HG02798 (cell line): ENCODE results near the gene MRPL45.

Source experiments
- ATAC-seq: cut with Tn5 transposase; IDR thresholded peaks from one replicate; pipeline ENCODE4 v1.9.1; 2021; ENCODE audit warnings: mild to moderate bottlenecking; ENCODE audit not compliant: unreplicated experiment, poor library complexity

The MRPL45 gene

DNA sequence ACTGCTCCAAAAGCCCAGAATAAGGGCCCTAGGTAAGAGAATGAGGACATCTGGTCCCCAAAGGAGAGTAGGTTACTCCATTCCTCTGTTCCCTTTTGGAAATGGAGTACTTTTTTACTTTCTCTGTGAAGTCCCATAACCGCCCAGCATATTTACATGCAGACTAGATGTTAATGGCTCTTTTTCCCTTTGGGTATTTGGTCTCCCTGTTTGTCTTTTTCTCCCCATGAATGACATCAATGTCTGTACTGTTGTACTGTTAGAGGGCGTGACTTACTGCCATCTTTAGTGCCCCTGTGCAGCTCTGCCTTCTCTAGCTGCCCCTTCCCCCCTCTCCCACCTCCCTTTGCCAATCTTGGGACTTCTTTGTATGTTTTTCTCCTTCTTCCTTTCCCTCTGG lies 27.8 kb downstream of the MRPL45 start:
- ATAC-seq, result no peak

DNA sequence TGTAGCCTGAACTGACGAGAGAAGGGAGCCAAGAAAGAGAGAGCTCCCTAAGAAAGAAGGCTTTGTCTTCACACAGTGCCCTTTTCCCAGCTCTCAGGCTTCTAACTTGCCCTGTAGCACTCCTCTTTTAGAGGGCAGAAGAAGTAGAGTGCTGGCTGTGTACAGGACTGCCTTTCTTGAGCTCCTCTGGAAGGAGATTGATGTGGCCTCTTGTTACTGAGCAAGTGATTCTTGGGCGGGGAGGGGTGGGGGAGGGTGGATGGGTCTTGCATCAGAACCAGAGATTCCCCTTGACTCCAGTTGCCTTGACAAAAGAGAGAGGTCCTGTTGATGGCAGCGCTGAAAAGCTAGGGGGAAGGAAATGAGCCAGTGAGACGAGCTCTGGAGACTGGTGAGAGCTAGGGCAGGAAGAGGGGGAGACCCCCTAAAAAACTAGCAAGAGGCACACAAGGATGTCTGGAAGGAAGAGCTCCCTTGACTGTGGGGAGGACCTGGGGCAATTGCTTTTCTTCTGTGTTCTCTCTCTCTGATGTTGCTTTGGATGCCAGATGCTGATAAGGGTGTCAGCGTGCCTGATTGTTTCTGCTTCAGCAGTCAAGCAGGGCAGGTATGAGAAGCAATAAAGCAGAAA lies 28.4 kb downstream of the MRPL45 start:
- no peak for ATAC-seq

DNA sequence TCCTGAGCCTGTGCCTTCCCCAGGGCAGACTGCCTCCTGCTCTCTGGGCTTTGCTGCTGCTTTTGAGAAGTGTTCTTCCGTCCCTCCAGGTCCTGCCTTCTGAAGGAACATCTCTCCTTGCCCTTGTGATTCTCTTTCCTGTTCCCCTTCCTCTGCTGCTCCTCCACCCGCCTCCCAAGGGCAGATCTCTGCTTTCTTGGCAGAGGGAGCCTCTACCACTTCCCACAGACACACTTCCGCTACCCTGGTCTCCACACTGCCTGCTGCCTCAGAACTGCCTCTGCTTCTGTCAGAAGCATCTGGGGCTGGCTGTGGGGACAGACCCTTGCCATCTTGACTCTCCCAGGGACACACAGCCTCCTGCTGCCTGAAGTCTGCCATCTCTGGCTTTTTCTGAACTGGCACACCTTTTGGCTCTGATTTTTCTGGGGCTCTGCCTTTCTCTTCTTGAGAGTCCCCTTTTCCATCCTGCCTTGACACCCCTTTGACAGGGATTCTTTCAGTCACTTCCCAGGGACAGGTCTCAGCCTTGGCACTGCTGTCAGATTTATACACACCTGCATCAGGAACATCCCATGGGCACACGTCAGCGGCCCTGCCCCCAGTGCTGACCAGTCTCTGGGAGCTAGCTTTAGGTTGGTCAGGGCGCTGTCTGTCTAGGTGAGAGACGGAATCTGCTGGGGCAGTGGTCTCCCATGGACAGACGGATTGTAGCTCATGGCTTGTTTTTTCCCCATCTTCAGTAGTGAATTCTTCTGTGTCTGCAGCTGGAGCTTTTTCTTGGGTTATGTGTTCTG lies 30.2 kb downstream of the MRPL45 start:
- no peak for ATAC-seq

DNA sequence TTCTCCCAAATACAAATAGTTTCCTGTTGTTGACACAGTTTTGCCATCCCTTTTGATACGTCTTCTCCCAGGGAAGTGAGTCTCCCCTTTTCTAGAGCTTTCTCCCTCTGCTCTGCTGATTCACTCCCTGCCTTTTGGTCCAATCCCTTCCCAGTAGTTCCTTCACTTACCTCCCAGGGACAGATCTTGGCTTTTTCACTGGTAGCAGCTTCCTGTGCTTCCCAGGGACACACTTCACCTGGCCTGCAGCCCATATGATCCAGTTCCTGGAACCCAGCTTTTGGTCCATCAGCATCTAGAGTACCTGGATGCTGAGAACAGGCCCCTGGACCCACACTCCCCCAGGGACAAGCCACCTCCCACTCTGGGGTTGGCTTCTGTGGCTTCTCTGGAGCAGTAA lies 31.0 kb downstream of the MRPL45 start:
- no peak for ATAC-seq

DNA sequence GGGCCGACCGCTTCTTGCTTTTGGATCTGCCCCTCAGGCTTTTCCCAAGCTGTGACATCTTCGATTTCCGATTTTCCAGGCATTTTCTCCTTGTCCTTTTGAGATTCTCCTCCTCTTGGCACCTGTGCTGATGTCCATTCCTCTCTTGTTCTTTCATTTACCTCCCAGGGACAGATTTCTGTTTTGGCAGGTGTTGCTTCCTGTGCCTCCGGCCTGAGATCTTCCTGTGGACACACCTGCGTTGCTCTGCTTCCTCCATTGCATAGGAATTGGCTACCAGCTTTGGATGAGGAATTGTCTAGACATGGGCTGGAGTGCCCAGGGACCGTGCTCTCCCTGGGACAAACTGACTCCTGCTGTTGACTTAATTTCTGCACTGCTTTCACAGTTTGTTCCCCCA lies 31.7 kb downstream of the MRPL45 start:
- no peak for ATAC-seq

DNA sequence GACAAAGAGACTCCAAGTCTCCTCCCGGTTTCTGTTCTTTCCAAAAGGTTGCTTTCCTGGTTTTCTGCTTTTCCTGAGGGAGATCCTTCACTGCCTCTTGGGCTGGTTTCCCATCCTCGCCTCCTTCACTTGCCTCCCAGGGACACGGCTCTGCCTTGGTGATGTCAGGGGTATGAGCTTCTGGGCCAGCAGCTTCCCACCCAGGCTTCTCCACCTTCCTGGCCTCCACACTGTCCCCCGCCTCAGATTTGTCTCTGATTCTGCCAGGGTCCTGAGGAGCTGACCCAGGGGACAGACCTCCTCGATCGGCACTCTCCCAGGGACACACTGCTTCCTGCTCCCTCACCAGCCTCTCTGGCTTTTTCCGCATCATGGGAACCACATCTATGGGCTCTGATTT lies 32.3 kb downstream of the MRPL45 start:
- no peak for ATAC-seq

DNA sequence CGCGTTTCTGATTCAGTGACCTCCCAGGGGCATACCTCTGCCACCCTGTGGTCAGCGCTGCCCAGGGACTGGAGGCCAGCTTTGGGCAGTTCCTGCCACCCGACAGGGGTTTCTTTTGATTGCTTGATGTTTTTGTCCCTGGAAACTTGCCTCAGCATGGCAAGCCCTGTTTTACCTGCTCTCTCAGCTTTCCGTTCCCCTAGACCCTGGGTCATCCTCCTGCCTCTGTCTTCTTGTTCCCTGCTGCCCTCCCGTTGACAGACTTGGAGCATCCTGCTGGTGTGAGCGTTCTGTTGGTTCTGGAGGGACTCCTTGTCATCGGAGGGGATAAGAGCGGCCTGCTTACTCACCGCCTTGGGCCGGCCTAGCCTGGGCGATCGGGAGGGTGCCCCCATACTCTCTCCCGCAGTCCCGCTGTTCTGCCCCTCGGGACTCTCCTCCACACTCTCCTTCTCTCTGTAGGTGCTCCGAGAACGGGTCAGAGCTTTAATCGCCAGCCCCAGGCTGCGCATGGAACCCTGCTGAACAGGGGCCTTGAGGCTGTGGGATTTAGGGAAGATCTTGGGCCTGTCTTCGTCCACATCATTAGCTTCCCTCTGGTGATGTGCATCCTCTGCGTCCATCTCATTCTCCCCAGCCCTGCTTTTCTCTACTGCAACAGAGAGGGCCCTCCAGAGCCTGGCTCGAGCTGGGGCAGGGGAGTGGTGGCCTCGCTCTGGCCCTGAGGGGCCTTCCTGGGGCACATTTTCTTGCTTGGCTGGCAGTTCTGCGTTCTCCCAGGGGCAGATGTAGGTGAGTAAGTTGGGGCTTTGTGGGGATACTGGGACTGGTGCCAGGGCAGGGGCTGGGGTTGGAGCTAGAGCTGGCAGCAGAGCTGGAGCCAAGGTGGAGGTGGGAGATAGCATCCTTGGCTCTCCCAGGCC lies 33.1 kb downstream of the MRPL45 start:
- no peak for ATAC-seq

DNA sequence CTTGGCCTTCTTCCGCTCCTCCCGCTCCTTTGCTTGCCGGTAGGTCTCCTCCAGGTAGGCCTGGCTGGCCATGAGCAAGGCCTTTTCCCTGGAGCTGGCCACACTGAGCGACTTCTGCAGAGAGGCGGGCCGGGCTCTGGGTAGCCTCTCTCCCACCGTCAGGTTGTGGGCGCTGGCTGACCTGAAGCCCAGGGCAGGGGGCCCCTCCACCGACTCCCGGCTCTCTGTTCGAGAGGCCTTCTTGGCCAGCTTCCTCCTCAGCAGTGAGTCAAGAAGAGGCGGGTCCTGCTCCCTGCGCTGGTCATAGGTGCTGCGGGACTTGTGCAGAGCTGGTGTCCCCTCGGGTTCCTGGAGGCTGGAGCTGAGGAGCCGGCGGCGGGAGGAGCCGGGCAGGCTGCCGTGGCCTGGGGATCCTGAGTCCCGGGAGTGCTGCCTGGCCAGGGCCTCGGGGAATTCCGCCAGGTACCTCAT lies 34.0 kb downstream of the MRPL45 start:
- ATAC-seq, result no peak

DNA sequence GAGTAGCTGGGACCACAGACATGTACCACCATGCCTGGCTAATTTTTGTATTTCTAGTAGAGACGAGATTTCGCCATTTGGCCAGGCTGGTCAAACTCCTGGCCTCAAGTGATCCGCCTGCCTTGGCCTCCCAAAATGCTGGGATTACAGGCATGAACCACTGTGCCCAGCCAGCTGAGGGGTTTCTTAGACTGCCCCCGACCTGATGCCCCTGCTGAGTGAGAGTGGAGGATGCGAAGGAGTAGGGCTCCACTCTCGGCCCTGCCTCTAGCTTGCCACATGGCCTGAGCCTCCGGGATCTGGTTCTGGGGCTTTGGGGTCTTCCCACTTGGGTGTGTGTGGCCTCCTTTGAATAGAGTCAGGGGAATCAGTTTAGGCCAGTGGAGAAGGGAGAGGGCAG lies 35.8 kb downstream of the MRPL45 start:
- ATAC-seq, result no peak

DNA sequence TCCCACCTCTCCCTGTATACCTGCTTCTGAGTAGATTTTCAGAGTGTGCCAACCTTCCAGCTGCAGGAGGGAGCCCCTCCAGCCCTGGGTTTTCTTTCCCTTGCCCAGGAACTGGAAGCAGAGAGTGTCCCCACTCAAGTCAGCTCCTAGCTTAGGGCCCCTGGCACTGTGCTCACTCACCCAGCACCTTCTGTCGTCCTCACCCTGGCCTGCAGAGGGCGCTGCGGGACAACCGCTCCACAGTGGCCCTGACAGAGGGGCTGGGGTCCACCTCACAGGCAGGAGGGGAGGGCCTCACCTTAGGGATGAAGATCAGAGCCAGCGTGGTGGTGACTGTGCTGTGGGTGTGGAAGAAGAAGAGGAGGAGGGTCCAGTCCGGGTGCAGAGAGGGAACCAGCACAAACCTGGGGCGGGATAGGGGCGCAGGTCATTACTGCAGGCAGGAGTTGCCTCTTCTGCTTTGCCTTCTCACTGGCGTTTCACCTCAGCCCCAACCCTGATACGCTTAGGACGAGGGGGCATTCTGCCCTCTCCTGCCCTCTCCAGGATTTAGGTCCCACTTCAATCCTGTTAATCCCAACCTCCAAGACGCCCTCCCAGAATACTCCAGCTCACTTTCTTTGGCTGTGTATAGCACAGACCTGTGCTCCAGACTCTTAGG lies 36.8 kb downstream of the MRPL45 start:
- no peak for ATAC-seq

DNA sequence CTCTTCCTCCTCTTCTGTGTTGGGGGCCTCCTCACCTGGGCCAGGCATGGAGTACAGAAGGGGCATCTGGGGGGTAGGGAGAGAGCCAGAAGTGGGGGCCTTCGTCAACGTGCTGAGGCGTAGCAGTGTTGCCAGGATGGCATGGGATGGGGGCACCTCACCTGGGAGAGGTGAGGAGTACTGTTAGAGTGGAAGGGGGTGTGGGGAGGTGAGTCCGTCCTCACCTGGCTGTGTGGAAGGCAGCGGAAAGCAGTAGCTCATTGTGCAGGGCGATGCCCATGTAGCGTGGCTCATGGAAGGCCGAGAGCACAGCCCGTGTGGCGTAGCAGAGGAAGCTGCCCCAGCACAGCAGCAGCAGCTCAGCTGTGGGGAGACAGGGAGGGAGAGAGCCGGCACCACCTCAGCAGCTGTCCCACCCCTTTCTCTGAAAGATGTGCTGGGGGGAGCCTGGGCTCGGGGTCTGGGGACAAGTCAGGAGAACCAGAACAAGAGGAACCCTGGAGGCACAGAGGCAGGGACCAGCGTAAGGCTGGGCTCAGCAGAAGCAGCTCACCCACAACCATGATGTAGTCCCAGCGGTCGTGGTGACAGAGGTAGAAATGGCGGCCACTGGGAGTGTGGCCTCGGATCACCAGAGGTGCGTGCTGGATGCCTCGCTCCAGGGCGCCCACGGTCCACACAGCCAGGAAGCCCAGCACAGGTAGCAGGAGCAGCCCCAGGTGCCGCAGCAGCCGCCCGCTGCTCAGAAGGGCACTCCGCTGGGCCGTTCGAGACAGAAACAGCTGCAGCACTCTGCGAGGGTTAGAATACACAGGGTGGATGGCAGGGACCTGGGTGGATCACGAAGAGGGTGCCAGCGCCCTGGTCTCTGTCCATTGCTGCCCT lies 37.8 kb downstream of the MRPL45 start:
- ATAC-seq, result no peak

DNA sequence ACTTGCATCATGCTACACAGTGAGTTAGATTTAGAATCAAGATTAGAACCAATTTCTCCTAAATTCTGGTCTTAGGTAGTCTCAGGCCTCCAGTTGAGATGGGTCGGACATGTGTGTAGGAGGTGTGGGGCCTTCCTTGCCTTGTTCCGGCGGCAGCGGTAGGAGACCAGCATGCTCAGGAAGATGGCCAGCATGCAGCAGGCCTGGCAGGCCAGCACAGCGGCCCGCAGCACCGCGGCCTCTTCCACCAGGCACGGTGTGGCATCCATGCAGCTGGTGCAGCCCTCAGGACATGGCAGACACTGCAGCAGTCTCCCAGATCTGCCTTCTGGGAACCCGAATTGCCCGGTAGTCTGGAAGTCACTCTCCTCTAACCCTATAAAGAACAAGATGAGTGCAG lies 39.9 kb downstream of the MRPL45 start:
- no peak for ATAC-seq

DNA sequence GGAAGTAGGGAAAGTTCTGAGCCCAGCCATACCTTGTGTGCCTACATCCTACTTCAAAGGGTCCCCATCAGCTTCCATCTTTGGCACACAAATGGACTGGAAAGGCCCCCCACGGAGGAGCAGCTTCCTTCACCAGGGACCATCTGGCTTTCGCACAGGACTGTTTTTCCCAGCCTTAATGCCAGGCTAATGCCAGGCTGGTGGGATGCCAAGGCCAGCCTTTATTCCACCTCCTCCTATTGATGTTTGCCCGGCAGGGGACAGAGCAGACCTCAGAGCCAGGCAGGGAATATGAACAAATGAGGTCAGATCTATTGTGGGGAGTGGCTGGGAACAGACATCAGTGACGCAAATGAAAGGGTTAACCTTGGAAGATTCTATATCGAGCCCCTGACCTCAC lies 41.1 kb downstream of the MRPL45 start:
- ATAC-seq, result no peak

DNA sequence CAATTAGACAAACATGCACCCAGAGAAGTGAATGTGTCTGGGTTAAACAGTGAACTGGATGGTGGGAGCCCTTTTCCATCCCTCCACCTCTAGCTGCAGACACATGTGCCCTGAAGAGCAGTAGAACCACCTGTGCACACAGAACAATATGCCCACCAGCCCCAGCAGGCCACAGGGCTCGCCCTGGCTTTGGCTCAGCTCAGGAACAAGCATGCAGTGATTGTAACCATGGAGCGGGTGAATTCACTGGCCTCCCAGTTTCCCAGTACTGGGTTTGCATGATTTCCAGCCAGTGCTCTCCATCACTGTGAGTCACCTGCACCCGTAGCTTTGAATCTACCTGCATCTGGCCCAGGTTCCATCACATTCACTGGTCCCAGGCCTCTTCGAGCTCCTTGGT lies 41.6 kb downstream of the MRPL45 start:
- no peak for ATAC-seq

DNA sequence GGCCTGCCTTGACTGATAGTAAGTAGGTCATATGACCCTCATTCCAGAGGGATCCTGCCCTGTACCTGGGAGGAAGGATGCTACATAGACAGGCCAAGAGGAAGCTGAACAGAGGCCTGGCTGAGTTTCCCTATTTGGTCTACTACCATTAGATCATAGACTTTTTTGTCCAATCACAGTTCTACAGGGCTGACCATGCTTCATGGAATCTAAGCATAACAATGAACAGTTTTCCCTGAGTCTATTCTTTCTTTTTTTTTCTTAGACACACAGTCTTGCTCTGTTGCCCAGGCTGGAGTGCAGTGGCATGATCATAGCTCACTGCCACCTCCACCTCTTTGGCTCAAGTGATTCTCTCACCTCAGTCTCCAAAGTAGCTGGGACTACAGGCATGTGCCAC lies 42.9 kb downstream of the MRPL45 start:
- ATAC-seq, result no peak

DNA sequence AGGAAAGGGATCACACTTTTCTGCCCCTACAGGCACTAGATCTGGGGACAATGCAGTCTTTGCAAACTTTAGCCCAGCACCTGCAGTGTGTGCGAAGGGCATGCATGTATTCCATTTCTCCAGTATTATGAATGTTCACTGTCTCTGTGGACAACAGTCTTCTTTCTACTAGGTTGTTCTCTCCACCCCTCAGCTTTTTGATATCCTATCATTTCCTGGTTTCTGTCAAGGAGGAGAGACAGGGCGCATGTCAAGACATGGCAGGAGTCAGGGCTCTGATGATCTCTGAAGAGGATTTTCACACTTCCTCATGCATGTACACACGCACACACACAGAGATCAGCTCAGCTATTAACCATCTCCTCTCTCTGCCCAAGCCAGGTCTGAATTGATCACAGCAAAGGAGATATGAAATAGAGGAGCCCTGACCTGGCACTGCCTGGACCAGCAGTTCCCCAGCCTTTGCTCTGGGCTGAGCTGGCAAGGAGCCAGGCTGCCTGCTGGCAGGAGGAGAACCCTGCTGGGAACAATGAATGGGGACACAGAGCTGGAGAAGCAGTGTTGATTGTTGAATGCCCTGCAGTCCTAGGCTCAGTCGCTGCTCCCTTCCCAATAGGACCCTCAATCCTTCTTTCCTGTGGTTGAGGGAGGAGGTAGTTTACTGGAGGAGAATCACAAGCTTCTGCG lies 44.2 kb downstream of the MRPL45 start:
- ATAC-seq, result no peak

DNA sequence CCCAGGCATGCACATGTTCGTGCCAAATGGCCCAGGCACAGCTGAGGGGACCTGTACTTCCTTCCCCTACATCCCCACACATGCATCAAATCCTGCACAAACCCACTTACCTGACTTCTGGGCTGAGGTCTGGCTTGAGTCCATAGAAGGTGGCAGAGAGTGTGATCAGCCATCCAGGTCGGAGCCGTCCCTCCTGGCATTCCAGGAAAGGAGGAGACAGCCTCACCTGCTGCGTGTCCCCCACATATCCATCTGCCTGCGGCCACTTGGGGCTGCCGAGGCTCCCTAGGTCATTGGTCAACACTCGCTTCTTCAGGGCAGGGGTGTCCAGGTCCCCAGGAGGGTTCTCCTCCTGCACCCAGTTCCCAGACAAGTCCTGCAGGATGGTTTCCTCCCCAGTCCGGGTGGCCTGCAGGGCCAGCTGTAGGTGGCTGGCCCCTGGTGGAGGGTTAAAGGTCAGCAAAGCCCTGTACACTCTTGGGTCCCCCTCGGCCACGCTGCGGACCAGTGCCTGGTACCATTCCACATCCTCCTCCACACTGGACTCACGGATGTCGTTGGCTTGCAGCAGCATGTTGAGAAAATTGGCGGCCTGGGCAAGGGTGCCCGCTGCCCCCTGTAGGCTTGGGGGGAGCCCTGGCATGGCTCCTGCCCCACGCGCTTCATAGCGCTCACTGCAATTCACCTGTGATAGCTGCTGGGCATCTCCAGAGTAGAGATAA lies 46.1 kb downstream of the MRPL45 start:
- ATAC-seq, result no peak
